OCI-LY3 (cell line): Measurements from ENCODE around the gene NDE1.

ENCODE experiments used
- H2AFZ ChIP-seq: fragments of 200-600, 300-600 bp; shearing (Covaris generic); 2 replicates; pipeline ENCODE4 v1.6.0; 2014; ENCODE audit warnings: antibody characterized with exemption, low read depth, low read length
- H3K27ac ChIP-seq: fragments of 200-600, 300-600 bp; sonication (generic); 2 replicates; pipeline ENCODE4 v1.5.1; 2014; ENCODE audit warnings: mild to moderate bottlenecking, low read length, moderate library complexity, mixed read lengths
- H3K27me3 ChIP-seq: fragments of 200-600, 300-600 bp; sonication (generic); 2 replicates; pipeline ENCODE4 v1.6.1; 2014; ENCODE audit warnings: low read depth, low read length, mixed read lengths
- H3K36me3 ChIP-seq: fragments of 200-600, 300-600 bp; sonication (generic); replicated peaks from 2 replicates; pipeline ENCODE3; 2014; ENCODE audit warnings: low read depth, low read length, mixed read lengths
- H3K4me1 ChIP-seq: fragments of 300-600, 200-600 bp; sonication (generic); 2 replicates; pipeline ENCODE4 v1.6.1; 2014; ENCODE audit warnings: low read length, mixed read lengths
- H3K4me2 ChIP-seq: fragments of 200-600, 300-600 bp; sonication (generic); 2 replicates; pipeline ENCODE4 v1.6.1; 2014; ENCODE audit warnings: low read length, mixed read lengths
- H3K4me3 ChIP-seq: fragments of 300-600, 200-600 bp; sonication (generic); 2 replicates; pipeline ENCODE4 v1.5.1; 2014; ENCODE audit warnings: antibody characterized with exemption, mild to moderate bottlenecking, low read length, moderate library complexity
- H3K79me2 ChIP-seq: fragments of 300-600, 200-600 bp; shearing (Covaris generic); 2 replicates; pipeline ENCODE4 v1.6.1; 2014; ENCODE audit warnings: mild to moderate bottlenecking, low read length, mixed read lengths
- H3K9ac ChIP-seq: fragments of 300-600, 200-600 bp; shearing (Covaris generic); 2 replicates; pipeline ENCODE4 v1.6.0; 2014; ENCODE audit warnings: mild to moderate bottlenecking, low read length, moderate library complexity
- H3K9me3 ChIP-seq: fragments of 200-600, 300-600 bp; shearing (Covaris generic); 2 replicates; pipeline ENCODE4 v1.6.1; 2014; ENCODE audit warnings: low read length, mixed read lengths; ENCODE audit not compliant: insufficient read depth
- H4K20me1 ChIP-seq: fragments of 200-600, 300-600 bp; sonication (generic); 2 replicates; pipeline ENCODE4 v1.6.1; 2016; ENCODE audit warnings: low read length, mixed read lengths; ENCODE audit not compliant: insufficient read depth
- CTCF ChIP-seq: fragments of 200-600, 300-600 bp; sonication (generic); IDR thresholded peaks from 2 replicates; pipeline ENCODE4 v1.5.1; 2014; ENCODE audit warnings: antibody characterized with exemption, low read length, low read depth
- EZH2phosphoT487 ChIP-seq: fragments of 200-600 bp; shearing (Covaris generic); IDR thresholded peaks from 2 replicates; pipeline ENCODE4 v1.6.1; 2018; ENCODE audit warnings: antibody characterized with exemption, mixed run types, low read depth

Gene NDE1

DNA sequence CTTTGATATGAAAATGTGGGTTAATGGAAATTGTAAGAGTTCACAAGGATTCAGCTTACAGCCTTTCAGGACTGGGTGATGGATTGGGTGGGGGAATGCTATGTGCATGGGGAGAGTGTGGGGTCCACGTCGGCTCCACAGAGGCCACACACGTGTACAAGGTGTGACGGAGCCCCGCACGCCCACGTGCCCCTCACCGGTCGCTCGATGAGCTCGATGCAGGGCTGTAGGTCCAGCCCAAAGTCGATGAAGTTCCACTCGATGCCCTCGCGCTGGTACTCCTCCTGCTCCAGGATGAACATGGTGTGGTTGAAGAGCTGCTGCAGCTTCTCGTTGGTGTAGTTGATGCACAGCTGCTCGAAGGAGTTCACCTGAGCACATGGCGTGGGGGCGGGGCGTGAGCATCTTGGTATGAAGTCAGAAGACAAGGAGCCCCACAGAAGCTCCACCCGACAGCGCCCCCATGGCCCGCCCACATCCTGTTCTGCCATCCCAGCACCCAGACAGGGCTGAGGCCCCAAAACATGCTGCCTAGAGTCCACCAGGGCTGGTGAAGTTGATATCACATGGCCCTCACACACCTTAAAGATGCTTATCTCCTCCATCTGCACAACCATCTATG lies 107.7 kb downstream of the NDE1 start:
- Histone ChIP-seq H4K20me1 (no peaks in the 10 kb centered on the region), H3K9me3 (no peaks in the 10 kb centered on the region), H3K9ac (no peak overlapping the region), H3K4me3 (no peak overlapping the region), H3K4me2 (no peak overlapping the region), H3K36me3 (no peaks in the 10 kb centered on the region), H3K4me1 (0 out of 2 replicates have a peak, but pooled peaks cover 4% of the 10 kb centered on the region), H3K27me3 (peaks cover 5% of the 10 kb centered on the region), H3K27ac (no peak overlapping the region), H2AFZ (no peak overlapping the region), H3K79me2 (no peaks in the 10 kb centered on the region)
- TF ChIP-seq CTCF: no peak
- no peak for TF ChIP-seq EZH2phosphoT487

GRCh38 chr16:15759070-15759469 lies 109.0 kb downstream of the NDE1 start:
- no peak overlapping the region for H3K27ac ChIP-seq
- no peaks in the 10 kb centered on the region for H3K79me2 ChIP-seq
- H3K27me3 ChIP-seq: peaks cover 12% of the 10 kb centered on the region
- no peak overlapping the region for H3K4me2 ChIP-seq
- no peaks in the 10 kb centered on the region for H3K9me3 ChIP-seq
- no peaks in the 10 kb centered on the region for H3K36me3 ChIP-seq
- no peak overlapping the region for H3K9ac ChIP-seq
- H3K4me3 ChIP-seq: no peak overlapping the region
- H3K4me1 ChIP-seq: 0 out of 2 replicates have a peak, but pooled peaks cover 4% of the 10 kb centered on the region
- no peak overlapping the region for H2AFZ ChIP-seq
- H4K20me1 ChIP-seq: no peaks in the 10 kb centered on the region
- no peak for TF ChIP-seq CTCF
- no peak for TF ChIP-seq EZH2phosphoT487

DNA sequence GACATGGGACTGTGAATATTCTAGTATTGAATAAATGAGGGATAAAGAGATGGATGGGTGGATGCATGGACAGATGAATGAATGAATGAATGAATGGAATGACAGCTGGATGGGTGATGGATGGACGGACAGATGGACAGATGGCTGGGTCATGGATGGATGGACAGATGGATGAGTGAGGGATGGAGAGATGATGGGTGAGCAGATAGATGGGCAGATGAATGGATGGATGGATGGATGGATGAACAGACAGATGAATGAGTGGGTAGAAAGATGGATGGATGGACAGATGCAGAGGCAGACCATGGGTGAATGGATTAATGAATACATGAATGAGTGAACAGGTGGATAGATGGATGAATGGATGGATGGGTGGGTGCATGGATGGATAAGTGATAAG lies 110.1 kb downstream of the NDE1 start:
- no peaks in the 10 kb centered on the region for H3K79me2 ChIP-seq
- peaks cover 18% of the 10 kb centered on the region for H3K27me3 ChIP-seq
- no peak overlapping the region for H3K4me2 ChIP-seq
- H3K27ac ChIP-seq: no peak overlapping the region
- H2AFZ ChIP-seq: no peak overlapping the region
- H3K9me3 ChIP-seq: no peaks in the 10 kb centered on the region
- no peak overlapping the region for H3K4me3 ChIP-seq
- no peaks in the 10 kb centered on the region for H3K36me3 ChIP-seq
- 0 out of 2 replicates have a peak, but pooled peaks cover 4% of the 10 kb centered on the region for H3K4me1 ChIP-seq
- no peaks in the 10 kb centered on the region for H4K20me1 ChIP-seq
- no peak for TF ChIP-seq EZH2phosphoT487
- no peak for TF ChIP-seq CTCF
- no peak overlapping the region for H3K9ac ChIP-seq

- Histone ChIP-seq H3K79me2 (no peaks in the 10 kb centered on the region), H4K20me1 (no peaks in the 10 kb centered on the region), H3K9ac (no peak overlapping the region), H3K4me2 (no peak overlapping the region), H3K4me3 (no peak overlapping the region), H2AFZ (no peak overlapping the region), H3K27me3 (peaks cover 18% of the 10 kb centered on the region), H3K9me3 (no peaks in the 10 kb centered on the region), H3K36me3 (no peaks in the 10 kb centered on the region), H3K27ac (no peak overlapping the region), H3K4me1 (peaks cover 3% of the 10 kb centered on the region)
- TF ChIP-seq EZH2phosphoT487 (no peak), CTCF (no peak)
Measured at GRCh38 chr16:15764112-15764511, 114.1 kb downstream of the NDE1 start.
